Inferior parietal cortex (tissue), 1 donor: ENCODE measurements around the gene LRRK1.
A peak's percentile ranks its signal among the peaks of the same experiment; 100 is the strongest.
"Not testable (repeated sequence)": the region's sequence is repeated elsewhere in the genome, so short reads cannot be mapped to it uniquely, and the experiment has no call there.

ENCODE experiments used
- DNase-seq: peaks from one replicate; pipeline ENCODE4 v3.0.0-alpha.2; 2016; ENCODE audit errors: extremely low spot score

LRRK1 gene

DNA sequence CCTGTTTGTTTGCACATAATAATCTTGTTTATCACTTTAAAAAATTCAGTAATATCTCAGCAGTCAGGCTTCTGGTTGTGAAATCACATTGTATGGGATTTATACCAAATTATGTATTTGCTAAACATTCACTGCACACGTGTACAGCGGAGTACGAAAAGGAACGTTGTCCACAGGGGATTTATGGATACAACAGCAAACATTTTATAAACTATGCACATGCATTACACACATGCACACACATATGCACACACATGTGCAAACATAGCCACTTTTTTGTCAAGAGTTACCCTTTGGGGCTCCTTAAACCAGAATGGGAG is 150.5 kb downstream of the LRRK1 start:
- no peak for DNase-seq

DNA sequence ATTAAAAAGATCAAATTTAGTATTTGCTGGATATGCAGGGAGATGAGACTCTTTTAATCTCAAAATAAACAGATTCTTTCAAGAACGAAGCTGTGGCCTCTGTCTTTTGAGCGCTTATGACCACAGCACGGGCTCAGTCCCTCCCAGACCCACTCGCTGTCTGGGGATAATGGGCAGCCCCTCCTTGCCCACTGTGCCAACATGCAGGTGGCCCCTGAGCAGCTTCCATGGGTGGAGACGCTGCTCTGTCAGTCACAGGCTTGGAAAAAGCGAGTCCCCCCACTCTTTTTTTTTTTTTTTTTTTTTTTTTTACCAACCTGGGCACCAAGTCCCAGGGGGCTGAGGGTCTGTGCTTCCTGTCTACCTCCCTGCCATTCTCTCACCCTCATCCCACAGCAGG is 150.9 kb downstream of the LRRK1 start:
- no peak for DNase-seq

DNA sequence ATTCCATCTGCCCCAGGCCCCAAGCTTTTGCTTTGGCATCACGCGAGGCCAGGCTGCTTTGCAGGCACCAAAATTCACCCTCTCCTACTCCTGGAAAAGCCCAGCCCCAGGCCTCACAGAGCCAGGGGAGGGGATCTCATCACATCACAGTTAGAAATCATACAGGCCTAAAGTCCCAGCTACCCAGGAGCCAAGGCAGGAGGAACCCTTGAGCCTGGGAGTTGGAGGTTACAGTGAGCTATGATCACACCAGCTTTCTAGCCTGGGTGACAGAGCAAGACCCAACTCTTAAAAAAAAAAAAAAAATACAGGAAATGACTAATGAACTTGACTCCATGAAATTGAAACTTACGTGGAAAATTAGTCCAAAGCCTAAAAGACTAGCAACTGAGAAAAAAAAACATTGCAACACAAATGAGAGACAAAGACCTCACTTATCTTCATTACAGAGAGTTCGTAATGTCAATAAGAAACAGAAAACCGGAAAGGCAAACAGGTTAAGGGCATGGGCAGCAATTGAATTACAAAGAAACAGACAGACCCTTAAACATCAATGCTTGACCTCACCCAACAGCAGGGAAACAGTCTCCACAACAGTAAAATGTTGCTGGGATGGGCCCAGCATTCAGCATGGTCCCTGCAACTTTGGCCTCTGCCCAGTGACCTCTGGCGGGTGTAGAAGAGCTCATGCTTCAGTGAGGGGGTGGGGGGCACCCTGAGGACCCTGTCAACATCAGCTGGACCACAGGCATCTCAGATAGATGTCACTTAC is 151.5 kb downstream of the LRRK1 start:
- no peak for DNase-seq

DNA sequence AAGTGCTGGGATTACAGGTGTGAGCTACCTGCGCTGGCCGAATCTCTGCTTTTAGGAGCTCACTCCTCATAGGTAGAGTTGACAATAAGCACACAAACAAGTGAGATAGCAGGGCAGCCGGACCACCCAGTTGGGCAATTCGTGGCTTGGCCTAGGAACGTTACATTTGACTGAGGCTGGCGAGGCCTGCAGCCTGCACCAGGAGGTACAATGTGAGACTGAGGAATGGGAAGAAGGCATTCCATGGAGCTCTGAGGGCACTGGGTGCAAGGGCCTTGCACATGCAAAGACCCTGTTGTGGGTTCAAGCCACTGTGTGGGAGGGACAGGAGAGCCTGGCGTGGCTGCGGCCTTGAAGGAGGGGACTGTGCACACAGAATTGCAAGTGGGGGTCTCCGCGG is 152.5 kb downstream of the LRRK1 start:
- no peak for DNase-seq

DNA sequence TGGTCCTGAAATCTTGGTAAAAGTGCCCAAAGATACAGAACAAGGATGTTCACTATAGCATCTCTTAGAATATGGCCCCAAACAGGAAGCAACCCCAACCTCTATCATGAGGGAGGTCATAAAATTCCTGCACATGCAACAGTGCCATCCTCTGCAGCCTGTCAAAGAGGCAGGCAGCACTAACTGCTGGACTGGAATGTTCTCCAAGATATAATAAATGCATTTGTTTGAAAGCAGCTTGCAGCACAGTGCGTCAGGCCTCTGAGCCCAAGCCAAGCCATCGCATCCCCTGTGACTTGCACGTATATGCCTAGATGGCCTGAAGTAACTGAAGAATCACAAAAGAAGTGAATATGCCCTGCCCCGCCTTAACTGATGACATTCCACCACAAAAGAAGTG is 153.1 kb downstream of the LRRK1 start:
- DNase-seq, result not testable (repeated sequence)

DNA sequence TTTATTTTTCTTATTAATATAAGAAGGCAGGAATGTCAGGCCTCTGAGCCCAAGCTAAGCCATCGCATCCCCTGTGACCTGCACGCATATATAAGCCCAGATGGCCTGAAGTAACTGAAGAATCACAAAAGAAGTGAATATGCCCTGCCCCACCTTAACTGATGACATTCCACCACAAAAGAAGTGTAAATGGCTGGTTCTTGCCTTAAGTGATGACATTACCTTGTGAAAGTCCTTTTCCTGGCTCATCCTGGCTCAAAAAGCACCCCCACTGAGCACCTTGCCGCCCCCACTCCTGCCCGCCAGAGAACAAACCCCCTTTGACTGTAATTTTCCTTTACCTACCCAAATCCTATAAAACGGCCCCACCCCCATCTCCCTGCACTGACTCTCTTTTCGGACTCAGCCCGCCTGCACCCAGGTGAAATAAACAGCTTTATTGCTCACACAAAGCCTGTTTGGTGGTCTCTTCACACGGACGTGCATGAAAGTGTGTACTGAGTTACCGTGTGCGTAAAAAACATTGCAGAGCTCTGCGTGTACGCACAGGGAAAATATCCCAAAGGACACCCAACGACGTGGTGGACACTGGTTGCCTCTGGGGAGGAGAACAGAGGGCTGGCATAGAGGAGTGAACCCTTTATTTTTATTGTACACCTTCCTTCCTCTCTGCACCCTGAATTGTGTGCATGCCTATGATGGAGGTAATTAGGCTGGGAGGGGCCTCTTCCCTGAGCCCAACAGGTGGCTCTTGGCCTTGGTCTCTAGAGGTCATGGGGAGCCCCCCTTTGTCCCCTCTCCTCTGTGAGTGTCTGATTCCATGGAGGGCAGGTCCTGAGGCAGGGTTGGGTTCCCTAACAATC is 158.9 kb downstream of the LRRK1 start:
- not testable (repeated sequence) for DNase-seq

GRCh38 chr15:101078669-101079323 is 159.6 kb downstream of the LRRK1 start:
- DNase-seq, result no peak

- no peak for DNase-seq
Observed at GRCh38 chr15:101081900-101082299, 162.7 kb downstream of the LRRK1 start.

DNA sequence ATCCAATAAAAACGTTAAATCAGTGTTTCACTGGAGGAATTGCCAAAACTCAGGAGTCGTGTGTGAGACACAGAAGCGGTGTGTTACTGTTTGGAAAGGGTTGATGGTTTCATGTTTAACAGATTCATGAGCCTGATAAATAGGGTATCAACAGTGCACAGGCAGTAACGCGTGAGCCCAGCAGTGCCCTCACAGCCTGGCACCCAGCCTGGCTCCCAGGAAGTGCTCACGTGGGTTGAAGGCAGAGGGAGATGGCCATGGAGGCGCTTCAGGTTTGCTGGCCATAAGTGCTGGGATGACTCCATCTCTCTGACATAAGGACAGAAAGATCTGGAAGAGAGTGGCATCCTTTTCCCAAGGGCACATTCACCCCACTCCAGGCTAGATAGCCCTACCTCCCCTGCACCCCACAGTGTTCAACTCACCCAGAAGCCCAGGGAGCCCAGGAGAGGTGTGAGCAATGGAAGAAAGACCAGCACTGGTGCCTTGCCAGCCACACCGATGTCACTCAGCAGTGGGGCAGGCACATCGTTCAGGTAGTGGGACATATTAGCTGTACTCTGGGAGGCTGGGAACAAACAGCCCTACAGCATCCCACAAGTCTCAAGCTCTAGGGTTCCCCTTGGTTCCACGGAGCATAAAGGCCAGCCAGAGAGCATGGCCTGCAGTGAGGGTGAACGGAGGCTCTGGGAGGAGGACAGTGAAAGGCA is 164.3 kb downstream of the LRRK1 start:
- DNase-seq, result no peak

- DNase-seq, result no peak
Observed at GRCh38 chr15:101084801-101085200, 165.6 kb downstream of the LRRK1 start.

DNA sequence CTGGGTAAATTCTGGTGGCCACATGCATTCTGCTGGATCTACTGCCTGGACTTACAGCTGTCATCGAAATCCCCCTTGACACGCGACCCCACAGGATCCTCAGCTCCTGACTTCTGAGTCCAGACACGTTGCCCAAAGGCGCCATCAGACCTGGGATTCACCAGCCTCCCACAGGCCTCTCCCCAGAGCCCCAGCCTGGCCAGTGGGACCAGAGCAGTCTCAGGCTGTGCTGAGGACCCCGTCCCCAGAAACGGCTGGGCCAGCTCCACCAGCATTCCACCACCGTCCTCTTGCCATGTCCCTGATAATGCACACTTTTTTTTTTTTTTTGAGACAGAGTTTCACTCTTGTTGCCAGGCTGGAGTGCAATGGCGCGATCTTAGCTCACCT is 166.1 kb downstream of the LRRK1 start:
- DNase-seq, result no peak

GRCh38 chr15:101086394-101087171 is 167.4 kb downstream of the LRRK1 start:
- DNase-seq, result no peak

- DNase-seq, result no peak
Observed at GRCh38 chr15:101087172-101087769, 168.1 kb downstream of the LRRK1 start.

DNA sequence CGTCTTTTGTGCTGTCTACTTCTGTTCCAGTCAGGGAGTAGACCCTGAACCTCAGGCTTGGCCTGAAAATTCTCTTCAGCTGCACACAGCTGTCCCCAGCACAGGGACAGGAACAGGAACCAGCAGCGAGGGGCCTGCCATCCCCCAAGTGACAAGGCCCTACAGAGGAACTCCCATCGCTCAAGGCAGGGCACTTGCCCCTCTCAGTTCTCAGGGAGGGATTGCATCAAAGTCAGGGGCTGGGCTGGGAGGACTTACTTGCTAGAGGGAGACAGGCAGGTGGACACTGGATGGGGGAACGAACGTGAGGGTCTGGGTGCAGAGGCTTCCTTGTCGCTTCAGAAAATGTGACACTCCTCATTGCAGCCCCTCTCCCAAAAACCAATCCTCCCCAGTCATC is 169.1 kb downstream of the LRRK1 start:
- DNase-seq, result no peak

DNA sequence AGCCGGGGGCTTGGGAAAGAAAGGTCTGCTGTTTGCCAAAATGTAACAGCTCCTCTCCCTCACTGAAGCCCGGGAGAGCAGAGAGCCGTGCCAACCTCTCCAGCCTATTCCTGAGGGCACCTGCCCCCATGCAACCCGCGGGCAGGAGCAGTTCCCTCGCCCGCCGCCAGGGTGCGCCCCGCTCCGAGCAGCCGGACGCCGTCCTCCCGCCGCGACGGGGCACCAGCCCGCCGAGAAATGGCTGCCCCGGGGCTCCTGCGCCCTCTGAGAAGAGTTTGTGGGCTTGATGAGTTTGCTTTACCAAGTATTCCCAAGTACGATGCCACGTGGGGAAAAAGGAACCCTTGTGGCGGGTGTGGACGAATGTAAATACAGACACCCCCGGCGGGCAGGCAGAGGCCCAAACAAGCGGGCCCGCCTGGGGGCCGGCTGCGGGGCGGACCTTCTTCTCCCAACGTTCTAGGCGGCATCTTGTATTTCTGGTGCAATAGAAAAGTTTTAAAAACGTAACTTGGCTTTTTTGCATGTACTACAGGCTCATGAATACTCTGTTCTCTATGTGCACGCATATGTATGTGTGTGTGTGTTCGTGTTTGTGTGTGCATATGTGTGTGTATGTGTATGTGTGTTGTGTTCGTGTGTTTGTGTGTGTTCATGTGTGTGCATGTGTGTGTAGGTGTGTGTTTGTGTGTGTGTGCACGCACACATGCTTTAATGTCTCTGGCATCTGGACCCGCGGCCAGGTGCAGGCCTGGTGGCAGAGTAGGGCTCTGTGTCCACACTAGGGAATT is 169.8 kb downstream of the LRRK1 start:
- peak; percentile 50 for DNase-seq

DNA sequence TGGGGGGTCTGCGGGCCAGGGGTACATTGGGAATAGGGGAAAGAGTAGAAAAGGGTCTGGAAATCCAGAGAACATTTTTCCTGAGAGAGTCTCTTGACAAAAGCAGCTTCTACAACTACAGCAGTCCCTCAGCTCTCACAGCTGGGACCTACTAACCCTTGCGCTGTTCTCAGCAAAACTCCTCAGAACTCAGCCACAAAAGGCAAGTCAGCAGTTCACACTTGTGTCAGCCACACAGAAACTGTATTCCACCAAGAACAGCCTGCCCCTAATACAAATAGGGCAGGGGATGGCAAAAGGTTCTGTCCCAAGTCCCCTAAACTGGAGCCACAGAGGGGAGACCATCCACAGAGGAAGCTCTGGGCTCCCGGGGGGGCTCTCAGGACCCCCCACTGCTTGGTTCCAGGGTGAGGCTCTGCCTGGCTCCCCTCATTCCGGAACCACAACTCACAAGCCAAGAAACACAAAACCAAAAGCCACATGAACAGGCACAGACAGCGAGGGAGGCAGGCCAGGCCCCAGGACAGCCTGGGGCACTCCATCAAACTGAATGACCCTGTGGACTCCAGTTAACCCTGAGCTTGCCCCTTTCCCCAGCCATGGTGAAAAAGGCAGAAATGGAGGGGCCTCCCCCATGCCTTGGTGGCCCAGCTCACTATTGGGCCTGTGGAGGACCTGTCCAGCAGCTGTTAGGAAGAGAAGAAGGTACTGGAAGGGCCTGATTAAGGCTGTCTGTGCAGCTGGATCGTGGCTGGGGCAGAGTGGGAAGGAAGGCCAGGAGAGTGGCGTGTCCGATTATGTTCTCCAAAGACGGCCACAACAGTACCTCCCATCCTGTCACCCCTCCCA is 170.6 kb downstream of the LRRK1 start:
- no peak for DNase-seq

DNA sequence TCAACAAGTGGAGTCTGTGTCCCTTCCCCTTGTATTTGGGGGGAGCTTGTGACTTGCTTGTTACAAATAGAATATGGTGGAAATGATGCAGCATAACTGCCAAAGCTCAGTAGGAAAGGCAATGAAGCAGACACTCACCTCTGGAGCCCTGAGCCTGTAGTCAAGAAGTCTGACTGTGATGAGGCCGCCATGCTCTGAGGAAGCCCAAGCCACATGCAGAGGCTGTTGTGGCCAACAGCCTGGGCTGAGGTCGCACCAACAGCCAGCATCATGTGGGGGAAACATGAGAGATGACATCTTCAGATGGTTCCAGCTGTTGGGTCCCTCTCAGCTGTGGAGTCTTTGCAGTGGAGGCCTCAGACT is 171.3 kb downstream of the LRRK1 start:
- no peak for DNase-seq

DNA sequence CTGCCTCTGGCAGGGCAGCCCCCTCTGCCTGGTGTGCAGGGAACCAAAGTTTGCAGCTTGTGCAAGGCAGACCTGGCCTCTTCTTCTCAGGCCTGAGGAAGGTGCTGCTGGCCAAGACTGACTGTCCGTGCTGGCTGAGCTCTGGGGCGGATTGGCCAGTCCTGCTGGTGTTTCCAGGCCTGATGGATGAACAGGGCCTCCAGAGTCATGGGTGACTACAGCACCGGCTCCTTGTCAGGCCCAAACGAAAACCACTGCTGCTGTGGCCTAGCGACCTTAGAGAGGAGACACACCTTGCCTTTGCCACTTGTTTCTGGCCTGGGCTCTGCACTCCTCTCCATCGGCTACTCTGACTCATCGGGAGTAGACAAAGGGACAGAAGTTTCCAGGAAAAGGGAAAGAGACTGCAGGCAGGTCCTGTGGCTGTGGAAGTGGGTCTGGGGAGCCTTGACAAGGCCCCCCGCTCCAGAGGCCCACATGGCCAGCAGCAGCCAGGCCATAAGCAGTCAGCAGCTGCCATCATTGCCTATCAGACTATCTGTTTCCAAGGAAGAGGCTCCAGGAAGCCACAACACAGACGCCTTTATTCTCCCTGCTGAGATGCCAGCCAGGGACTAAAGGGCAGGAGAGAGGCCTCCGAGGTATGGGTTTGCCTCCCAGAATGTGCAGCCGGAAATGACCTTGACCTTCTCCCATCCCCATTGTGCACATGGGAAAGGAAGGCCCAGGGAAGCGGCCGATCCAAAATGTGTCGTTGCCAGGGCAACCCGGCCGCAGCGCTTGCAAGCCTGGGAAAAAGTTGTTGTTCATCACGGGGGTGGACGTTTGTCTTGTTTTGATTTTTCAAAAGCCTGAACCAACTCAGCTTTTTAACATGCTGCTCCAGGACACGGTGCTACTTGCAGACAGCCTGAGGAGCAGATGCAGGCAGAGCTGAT is 172.2 kb downstream of the LRRK1 start:
- no peak for DNase-seq
